BLaER1 treated with 17β-estradiol and CSF1 and Interleukin-3, amounts not matched to agents 10 nM and 100 nM (cell line): ENCODE results near the gene MACROD1.

Source experiments
- H3K27ac ChIP-seq, 11 experiments: shearing (Covaris generic); formaldehyde crosslinking; 2 replicates each; pipeline ENCODE4 v1.8.1; 2022
- H3K27me3 ChIP-seq, 11 experiments: shearing (Covaris generic); formaldehyde crosslinking; 2 replicates each; pipeline ENCODE4 v1.8.1; 2022
- H3K36me3 ChIP-seq, 11 experiments: shearing (Covaris generic); formaldehyde crosslinking; 2 replicates each; pipeline ENCODE4 v1.8.1; 2022
- H3K4me1 ChIP-seq, 10 experiments: shearing (Covaris generic); formaldehyde crosslinking; 2 replicates each; pipeline ENCODE4 v1.8.1; 2022
- H3K4me2 ChIP-seq, 11 experiments: shearing (Covaris generic); formaldehyde crosslinking; 2 replicates each; pipeline ENCODE4 v1.8.1; 2022
- H3K4me3 ChIP-seq, 10 experiments: shearing (Covaris generic); formaldehyde crosslinking; 2 replicates each; pipeline ENCODE4 v1.8.1; 2022
- H3K9ac ChIP-seq, 11 experiments: shearing (Covaris generic); formaldehyde crosslinking; 2 replicates each; pipeline ENCODE4 v1.8.1; 2022
- H3K9me3 ChIP-seq, 11 experiments: shearing (Covaris generic); formaldehyde crosslinking; replicated peaks in 1 of 11; 2 replicates each; pipeline ENCODE4 v1.8.1; 2022
- H4K20me1 ChIP-seq, 11 experiments: shearing (Covaris generic); formaldehyde crosslinking; 2 replicates each; pipeline ENCODE4 v1.8.1; 2022
- Cebpa-rat ChIP-seq, 11 experiments: shearing (Covaris generic); IDR thresholded peaks; 2 replicates each; pipeline ENCODE4 v1.8.1; 2022

Gene MACROD1

GRCh38 chr11:64207256-64208085 is 41.6 kb upstream of the MACROD1 start:
- Histone ChIP-seq H3K27me3 (no peaks in the 10 kb centered on the region), H3K4me2 (peak overlapping the region; percentile 96 to 100 (median 99)), H3K4me3 (peak overlapping the region; percentile 82 to 98 (median 94)), H4K20me1 (peaks cover 47 to 75% (median 63%) of the 10 kb centered on the region in 11 experiments), H3K36me3 (peaks cover 41 to 80% (median 62%) of the 10 kb centered on the region in 11 experiments), H3K4me1 (peaks cover 61 to 78% (median 73%) of the 10 kb centered on the region in 10 experiments), H3K9ac (peak overlapping the region; percentile 93 to 99 (median 96)), H3K27ac (peak overlapping the region; percentile 87 to 100 (median 97)), H3K9me3 (no peaks in the 10 kb centered on the region)
- TF ChIP-seq Cebpa-rat (IDR thresholded peaks at IDR 0.05): 0 out of 22 replicates have a peak, but pooled peaks of 2 of the 11 experiments have one; percentile 15 to 33

- H3K4me1 ChIP-seq: peaks cover 53 to 70% (median 64%) of the 10 kb centered on the region in 10 experiments
- H3K27ac ChIP-seq: peak within 1 kb of the TSS; percentile 87 to 100 (median 97)
- TF ChIP-seq Cebpa-rat (IDR thresholded peaks at IDR 0.05): no peak
- H3K9ac ChIP-seq: peak within 1 kb of the TSS; percentile 93 to 99 (median 96)
- H3K4me3 ChIP-seq: peak within 1 kb of the TSS; percentile 82 to 98 (median 94)
- H3K4me2 ChIP-seq: peak within 1 kb of the TSS; percentile 96 to 100 (median 99)
- H3K36me3 ChIP-seq: peaks cover 33 to 80% (median 62%) of the 10 kb centered on the region in 11 experiments
- H3K27me3 ChIP-seq: no peaks in the 10 kb centered on the region
- no peaks in the 10 kb centered on the region for H3K9me3 ChIP-seq
- peaks cover 41 to 75% (median 62%) of the 10 kb centered on the region in 11 experiments for H4K20me1 ChIP-seq
These were observed 40.7 kb upstream of the MACROD1 start, which contains the start of gene FERMT3 for GRCh38 chr11:64206457-64207255. Gene FERMT3 (plus strand): TSS chr11:64206721. CDS start chr11:64207365, 644 bp downstream.

DNA sequence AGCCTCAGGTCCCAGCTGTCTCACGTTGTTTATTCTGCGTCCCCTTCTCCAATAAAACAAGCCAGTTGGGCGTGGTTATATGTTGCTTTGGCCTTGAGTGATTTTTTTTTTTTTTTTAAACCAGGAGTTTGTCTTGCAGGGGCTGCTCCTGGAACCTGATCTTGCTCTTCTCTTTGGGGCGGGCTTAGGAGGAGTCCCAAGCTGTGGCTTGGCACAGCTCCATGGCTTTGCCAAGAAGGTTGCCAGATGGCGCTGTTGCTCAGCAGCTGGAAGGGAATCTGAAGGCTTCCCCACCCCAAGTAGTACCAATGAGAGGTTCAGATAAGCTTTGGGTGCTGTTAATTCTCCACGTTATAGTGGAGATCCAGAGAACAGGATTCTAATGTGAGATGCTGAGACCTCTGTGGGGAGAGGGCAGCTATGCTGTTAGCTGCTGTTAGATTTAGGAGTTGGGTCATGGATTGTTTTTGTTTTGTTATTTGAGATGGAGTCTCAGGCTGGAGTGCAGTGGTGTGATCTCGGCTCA is 38.6 kb upstream of the MACROD1 start:
- Histone ChIP-seq H3K9ac (peak overlapping the region; percentile 46 to 99 (median 96); a peak in 21 of 22 replicates), H4K20me1 (peaks cover 31 to 80% (median 66%) of the 10 kb centered on the region in 11 experiments), H3K4me3 (peak overlapping the region; percentile 82 to 98 (median 94); a peak in 16 of 20 replicates), H3K27ac (peak overlapping the region; percentile 43 to 100 (median 97); a peak in 21 of 22 replicates), H3K4me2 (peak overlapping the region; percentile 96 to 100 (median 99)), H3K9me3 (no peaks in the 10 kb centered on the region), H3K36me3 (peaks cover 12 to 81% (median 66%) of the 10 kb centered on the region in 11 experiments), H3K4me1 (peaks cover 41 to 62% (median 50%) of the 10 kb centered on the region in 10 experiments), H3K27me3 (no peaks in the 10 kb centered on the region)
- no peak for TF ChIP-seq Cebpa-rat (IDR thresholded peaks at IDR 0.05)

GRCh38 chr11:64204080-64204440 is 38.1 kb upstream of the MACROD1 start:
- no peak overlapping the region for H3K4me3 ChIP-seq
- peak overlapping the region in 3 of 11 experiments; percentile 19 to 41 (median 21); a peak in 4 of 22 replicates for H3K27ac ChIP-seq
- H3K4me2 ChIP-seq: peak overlapping the region; percentile 38 to 100 (median 98)
- no peaks in the 10 kb centered on the region for H3K9me3 ChIP-seq
- peaks cover 36 to 58% (median 45%) of the 10 kb centered on the region in 10 experiments for H3K4me1 ChIP-seq
- peak overlapping the region in 2 of 11 experiments; percentile 29 to 34; a peak in 6 of 22 replicates for H3K9ac ChIP-seq
- peaks cover 26 to 75% (median 62%) of the 10 kb centered on the region in 11 experiments for H4K20me1 ChIP-seq
- H3K36me3 ChIP-seq: peaks cover 7 to 79% (median 65%) of the 10 kb centered on the region in 11 experiments
- TF ChIP-seq Cebpa-rat (IDR thresholded peaks at IDR 0.05): no peak
- H3K27me3 ChIP-seq: no peaks in the 10 kb centered on the region

DNA sequence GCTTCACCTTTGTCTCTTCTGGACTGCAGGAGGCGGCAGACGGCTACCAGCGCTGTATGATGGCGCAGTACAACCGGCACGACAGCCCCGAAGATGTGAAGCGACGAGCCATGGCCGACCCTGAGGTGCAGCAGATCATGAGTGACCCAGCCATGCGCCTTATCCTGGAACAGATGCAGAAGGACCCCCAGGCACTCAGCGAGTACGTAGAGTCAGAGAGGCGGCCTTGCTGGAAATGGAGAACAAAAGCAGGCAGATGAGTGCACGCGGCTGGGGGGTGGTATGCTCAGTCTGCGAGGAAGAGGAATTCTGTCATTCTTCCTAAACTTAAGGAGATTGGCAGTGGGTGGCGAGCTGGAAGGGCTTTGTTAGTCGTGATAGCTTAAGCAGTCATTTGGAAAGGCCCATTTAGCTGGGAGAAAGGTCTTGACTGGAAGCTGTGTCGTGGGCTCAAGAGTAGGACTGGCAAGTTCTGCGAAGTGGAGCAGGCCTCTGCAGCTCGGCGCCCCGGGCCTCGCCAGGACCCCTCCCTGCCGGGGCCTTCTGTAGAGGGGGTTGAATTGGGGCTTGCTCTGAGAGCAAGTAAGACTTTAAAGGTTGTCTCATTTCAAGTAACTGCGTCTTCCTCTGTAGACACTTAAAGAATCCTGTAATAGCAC is 37.6 kb upstream of the MACROD1 start:
- H3K9me3 ChIP-seq: no peaks in the 10 kb centered on the region
- H3K27me3 ChIP-seq: no peaks in the 10 kb centered on the region
- H3K9ac ChIP-seq: peak overlapping the region in 4 of 11 experiments; percentile 9 to 35 (median 32); a peak in 8 of 22 replicates
- peaks cover 21 to 70% (median 58%) of the 10 kb centered on the region in 11 experiments for H4K20me1 ChIP-seq
- no peak for TF ChIP-seq Cebpa-rat (IDR thresholded peaks at IDR 0.05)
- H3K27ac ChIP-seq: peak overlapping the region in 3 of 11 experiments; percentile 19 to 41 (median 21); a peak in 4 of 22 replicates
- peak overlapping the region in 7 of 11 experiments; percentile 97 to 100 (median 99); a peak in 7 of 22 replicates for H3K4me2 ChIP-seq
- H3K36me3 ChIP-seq: peaks cover 6 to 79% (median 65%) of the 10 kb centered on the region in 11 experiments
- H3K4me3 ChIP-seq: no peak overlapping the region
- H3K4me1 ChIP-seq: peaks cover 31 to 54% (median 40%) of the 10 kb centered on the region in 10 experiments

DNA sequence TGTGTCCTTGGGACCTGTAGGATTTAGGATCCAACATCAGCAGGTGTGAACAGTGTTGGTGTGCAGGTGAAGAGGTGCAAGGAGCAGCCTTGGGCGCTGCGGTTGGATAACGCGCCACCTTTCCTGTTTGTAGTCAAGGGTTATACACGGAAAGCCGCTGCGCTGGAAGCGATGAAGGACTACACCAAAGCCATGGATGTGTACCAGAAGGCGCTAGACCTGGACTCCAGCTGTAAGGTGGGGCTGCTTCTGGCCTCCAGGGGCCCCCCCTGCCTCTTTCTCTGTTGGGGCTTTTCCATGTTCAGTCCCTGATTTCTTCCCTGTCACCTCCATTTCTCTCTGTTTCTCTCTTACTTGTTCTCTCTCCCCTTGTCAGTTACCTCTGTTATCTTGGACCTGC is 37.1 kb upstream of the MACROD1 start:
- no peaks in the 10 kb centered on the region for H3K27me3 ChIP-seq
- peaks cover 25 to 56% (median 37%) of the 10 kb centered on the region in 10 experiments for H3K4me1 ChIP-seq
- no peaks in the 10 kb centered on the region for H3K9me3 ChIP-seq
- TF ChIP-seq Cebpa-rat (IDR thresholded peaks at IDR 0.05): no peak
- H4K20me1 ChIP-seq: peaks cover 15 to 65% (median 54%) of the 10 kb centered on the region in 11 experiments; a peak in 21 of 22 replicates
- H3K36me3 ChIP-seq: peaks cover 6 to 79% (median 66%) of the 10 kb centered on the region in 11 experiments
- H3K4me3 ChIP-seq: no peak overlapping the region
- no peak overlapping the region for H3K4me2 ChIP-seq
- H3K27ac ChIP-seq: peak overlapping the region in 3 of 11 experiments; percentile 3 to 36 (median 19); a peak in 2 of 22 replicates
- H3K9ac ChIP-seq: peak overlapping the region in 8 of 11 experiments; percentile 1 to 34 (median 14); a peak in 5 of 22 replicates

GRCh38 chr11:64201543-64201942 is 35.6 kb upstream of the MACROD1 start:
- peak in 2 of 11 experiments; percentile 20 to 63; a peak in 3 of 22 replicates for TF ChIP-seq Cebpa-rat (IDR thresholded peaks at IDR 0.05)

More at GRCh38 chr11:64201543-64201942, 35.6 kb upstream of the MACROD1 start:
- Histone ChIP-seq H3K27ac (no peak overlapping the region), H3K36me3 (peaks cover 5 to 88% (median 79%) of the 10 kb centered on the region in 11 experiments; a peak in 21 of 22 replicates), H3K9me3 (no peaks in the 10 kb centered on the region), H3K4me1 (peaks cover 24 to 71% (median 36%) of the 10 kb centered on the region in 10 experiments), H3K4me3 (no peak overlapping the region), H4K20me1 (peaks cover 23 to 71% (median 57%) of the 10 kb centered on the region in 11 experiments; a peak in 21 of 22 replicates), H3K4me2 (no peak overlapping the region), H3K27me3 (no peaks in the 10 kb centered on the region), H3K9ac (peak overlapping the region in 1 of 11 experiments; percentile 14; a peak in 1 of 22 replicates)
